Caco-2 (cell line): ENCODE measurements around the gene RAB27B. TPM values are rescaled to one million over a fixed set of nuclear protein-coding genes. Genes with fewer than 3 reads are reported as not detected.

Experiments
- BruUV-seq: library from RNA; stranded (reverse); fragments of 400-500 nt; replicated peaks from 2 replicates; lab custom pipeline; 2021; lab: Mats Ljungman, UMichigan
- CTCF ChIA-PET: fragments of 300-600 bp; sonication (Branson Sonifier 250); formaldehyde crosslinking; loops from one replicate; lab custom pipeline; 2022; ENCODE audit warnings: antibody characterized with exemption; lab: Charles Lee
- POLR2A ChIA-PET: fragments of 300-600 bp; sonication (Branson Sonifier 250); formaldehyde crosslinking; loops from one replicate; lab custom pipeline; 2022; ENCODE audit warnings: antibody characterized with exemption; lab: Charles Lee
- DNase-seq, 2 experiments: peaks; one replicate each; pipeline versions ENCODE4 v3.0.0 to v3.0.0-alpha.2; 2020 to 2022
- H3K27me3 ChIP-seq: replicated peaks from 2 replicates; pipeline ENCODE4 v1.6.0; 2011; ENCODE audit warnings: low read length; ENCODE audit not compliant: control insufficient read depth, insufficient read depth
- H3K36me3 ChIP-seq: 2 replicates; pipeline ENCODE4 v1.5.1; 2011; ENCODE audit warnings: low read length; ENCODE audit not compliant: control insufficient read depth, insufficient read depth
- H3K4me1 ChIP-seq: fragments of 250-450 bp; sonication (Bioruptor Pico); 2 replicates; pipeline ENCODE4 v1.5.1; 2020; ENCODE audit warnings: mild to moderate bottlenecking
- H3K4me3 ChIP-seq: 2 replicates; pipeline ENCODE4 v1.5.1; 2011; ENCODE audit warnings: low read depth, mild to moderate bottlenecking, control low read depth, low read length
- H3K9me3 ChIP-seq: fragments of 250-450 bp; sonication (Bioruptor Pico); 2 replicates; pipeline ENCODE4 v1.5.1; 2020; ENCODE audit warnings: mild to moderate bottlenecking, moderate library complexity
- H3K27ac Mint-ChIP-seq: one replicate; pipeline ENCODE4 v1.8.0; 2022; ENCODE audit warnings: mixed read lengths; ENCODE audit not compliant: unreplicated experiment
- H3K27me3 Mint-ChIP-seq: one replicate; pipeline ENCODE4 v1.8.0; 2022; ENCODE audit warnings: mixed read lengths; ENCODE audit not compliant: insufficient read depth, unreplicated experiment
- H3K36me3 Mint-ChIP-seq: one replicate; pipeline ENCODE4 v1.8.0; 2022; ENCODE audit warnings: mild to moderate bottlenecking, mixed read lengths; ENCODE audit not compliant: insufficient read depth, unreplicated experiment
- H3K4me1 Mint-ChIP-seq: one replicate; pipeline ENCODE4 v1.8.0; 2022; ENCODE audit warnings: low read depth, mixed read lengths; ENCODE audit not compliant: unreplicated experiment
- H3K4me3 Mint-ChIP-seq: one replicate; pipeline ENCODE4 v1.8.0; 2022; ENCODE audit warnings: mild to moderate bottlenecking, moderate library complexity, mixed read lengths; ENCODE audit not compliant: unreplicated experiment
- H3K9me3 Mint-ChIP-seq: one replicate; pipeline ENCODE4 v1.8.0; 2022; ENCODE audit warnings: mixed read lengths; ENCODE audit not compliant: unreplicated experiment
- CTCF ChIP-seq, 2 experiments: fragments of 200-600 bp in 1 of 2; IDR thresholded peaks; 1 replicate in 1 of 2; 2 replicates in 1 of 2; pipeline versions ENCODE4 v1.5.1 to v1.8.0; 2011 to 2022; ENCODE audit warnings: antibody characterized with exemption in 1 of 2, control low read depth in 1 of 2, inconsistent platforms in 1 of 2, low read depth in 1 of 2, low read length in 1 of 2, mild to moderate bottlenecking in 1 of 2, moderate library complexity in 1 of 2; ENCODE audit not compliant: insufficient read depth in 1 of 2, severe bottlenecking in 1 of 2, unreplicated experiment in 1 of 2
- intact Hi-C: fragments of 100-400 bp; cut with micrococcal nuclease; formaldehyde crosslinking; loops from one replicate; pipeline ENCODE4 v1.10.0; 2022; ENCODE audit not compliant: unreplicated experiment
- total RNA-seq: library from RNA; stranded (reverse); gene quantifications from 2 replicates; pipeline ENCODE4 v1.2.3, GENCODE V29; 2022

Gene RAB27B
- total RNA-seq, 1 experiment from 2014 or later = 0.32 TPM

GRCh38 chr18:54879691-54880090, 51.4 kb downstream of the RAB27B start:
- H3K36me3 Mint-ChIP-seq = no peaks in the 10 kb centered on the region
- no peak for DNase-seq
- H3K4me1 Mint-ChIP-seq = no peaks in the 10 kb centered on the region
- no peak overlapping the region for H3K4me3 ChIP-seq
- no peaks in the 10 kb centered on the region for H3K27me3 ChIP-seq
- no TSS peak for BruUV-seq
- H3K27ac Mint-ChIP-seq = no peak overlapping the region
- CTCF ChIA-PET = no interaction called here
- no peak for TF ChIP-seq CTCF (IDR thresholded peaks at IDR 0.05; ENCODE audit: insufficient read depth in 1 of 2, low read depth in 1 of 2, low read length in 1 of 2, severe bottlenecking in 1 of 2, unreplicated experiment in 1 of 2)
- intact Hi-C loops = no loop called here
- H3K36me3 ChIP-seq = no peaks in the 10 kb centered on the region
- H3K4me1 ChIP-seq = no peaks in the 10 kb centered on the region
- H3K4me3 Mint-ChIP-seq = no peak overlapping the region
- H3K9me3 Mint-ChIP-seq = peaks cover 11% of the 10 kb centered on the region
- POLR2A ChIA-PET = no interaction called here
- H3K9me3 ChIP-seq = no peaks in the 10 kb centered on the region
- H3K27me3 Mint-ChIP-seq = no peaks in the 10 kb centered on the region

GRCh38 chr18:54880395-54881105, 52.3 kb downstream of the RAB27B start:
- H3K4me1 ChIP-seq = no peaks in the 10 kb centered on the region
- POLR2A ChIA-PET = no interaction called here
- TF ChIP-seq CTCF (IDR thresholded peaks at IDR 0.05; ENCODE audit: insufficient read depth in 1 of 2, low read depth in 1 of 2, low read length in 1 of 2, severe bottlenecking in 1 of 2, unreplicated experiment in 1 of 2) = no peak
- H3K27me3 Mint-ChIP-seq = no peaks in the 10 kb centered on the region
- H3K36me3 ChIP-seq = no peaks in the 10 kb centered on the region
- no TSS peak for BruUV-seq
- H3K27ac Mint-ChIP-seq = no peak overlapping the region
- no peaks in the 10 kb centered on the region for H3K27me3 ChIP-seq
- intact Hi-C loops = no loop called here
- no peaks in the 10 kb centered on the region for H3K4me1 Mint-ChIP-seq
- no peak overlapping the region for H3K4me3 Mint-ChIP-seq
- CTCF ChIA-PET = no interaction called here
- no peaks in the 10 kb centered on the region for H3K36me3 Mint-ChIP-seq
- peak in 1 of 2 experiments; percentile 1 for DNase-seq
- peaks cover 11% of the 10 kb centered on the region for H3K9me3 Mint-ChIP-seq
- no peak overlapping the region for H3K4me3 ChIP-seq
- H3K9me3 ChIP-seq = no peaks in the 10 kb centered on the region

- no peaks in the 10 kb centered on the region for H3K36me3 ChIP-seq
- no peak for DNase-seq
- TF ChIP-seq CTCF (IDR thresholded peaks at IDR 0.05; ENCODE audit: insufficient read depth in 1 of 2, low read depth in 1 of 2, low read length in 1 of 2, severe bottlenecking in 1 of 2, unreplicated experiment in 1 of 2) = no peak
- H3K4me3 ChIP-seq = no peak overlapping the region
- Mint-ChIP-seq H3K36me3 (no peaks in the 10 kb centered on the region), H3K9me3 (peaks cover 11% of the 10 kb centered on the region), H3K4me3 (no peak overlapping the region), H3K27me3 (no peaks in the 10 kb centered on the region), H3K4me1 (no peaks in the 10 kb centered on the region), H3K27ac (no peak overlapping the region)
- no peaks in the 10 kb centered on the region for H3K27me3 ChIP-seq
- CTCF ChIA-PET = no interaction called here
- no peaks in the 10 kb centered on the region for H3K9me3 ChIP-seq
- no TSS peak for BruUV-seq
- intact Hi-C loops = no loop called here
- H3K4me1 ChIP-seq = no peaks in the 10 kb centered on the region
- POLR2A ChIA-PET = no interaction called here
These were observed 53.0 kb downstream of the RAB27B start for GRCh38 chr18:54881229-54881768.
